H1 (cell line): Measurements from ENCODE around the gene NEFH. TPM values are rescaled to one million over a fixed set of nuclear protein-coding genes. Genes with fewer than 3 reads are reported as not detected.

Experiments
- CTCF ChIA-PET: fragments of 300-600 bp; sonication (Branson Sonifier 250); formaldehyde crosslinking; loops from one replicate; lab custom pipeline; 2021; ENCODE audit not compliant: partially characterized antibody; lab: Charles Lee
- POLR2A ChIA-PET: fragments of 300-600 bp; sonication (Branson Sonifier 250); formaldehyde crosslinking; loops from one replicate; lab custom pipeline; 2021; ENCODE audit warnings: inconsistent platforms; ENCODE audit not compliant: partially characterized antibody; lab: Charles Lee
- DNase-seq, 2 experiments: peaks; one replicate each; pipeline versions ENCODE4 v3.0.0 to v3.0.0-alpha.2; 2010 to 2022; ENCODE audit warnings: low spot score in 2 of 2, low read depth in 1 of 2, mixed read lengths in 1 of 2
- FAIRE-seq: peaks from 2 replicates; lab custom pipeline; 2011; peaks lifted over from hg19 to GRCh38; lab: Jason Lieb, UNC
- H2AFZ ChIP-seq: 2 replicates; pipeline ENCODE4 v1.8.1; 2012; ENCODE audit warnings: low read length, inconsistent platforms
- H2AK5ac ChIP-seq: 2 replicates; pipeline ENCODE4 v1.6.1; 2013; ENCODE audit warnings: low read depth, low read length
- H2BK120ac ChIP-seq: replicated peaks from 2 replicates; pipeline ENCODE3; 2013; ENCODE audit warnings: low read depth, low read length, inconsistent platforms
- H2BK12ac ChIP-seq: 2 replicates; pipeline ENCODE4 v1.6.1; 2013; ENCODE audit warnings: low read depth, low read length
- H2BK15ac ChIP-seq: 2 replicates; pipeline ENCODE4 v1.6.1; 2013; ENCODE audit warnings: low read length
- H2BK20ac ChIP-seq: 2 replicates; pipeline ENCODE4 v1.6.1; 2013; ENCODE audit warnings: low read length
- H2BK5ac ChIP-seq: 2 replicates; pipeline ENCODE4 v1.6.1; 2013; ENCODE audit warnings: low read depth, low read length
- H3K14ac ChIP-seq: 2 replicates; pipeline ENCODE4 v1.6.1; 2013; ENCODE audit warnings: inconsistent platforms; ENCODE audit not compliant: insufficient read length
- H3K18ac ChIP-seq: 2 replicates; pipeline ENCODE4 v1.6.1; 2013; ENCODE audit warnings: low read length; ENCODE audit errors: extremely low read depth
- H3K23ac ChIP-seq: 2 replicates; pipeline ENCODE4 v1.6.1; 2013; ENCODE audit warnings: inconsistent platforms; ENCODE audit not compliant: insufficient read length
- H3K23me2 ChIP-seq: 2 replicates; pipeline ENCODE4 v1.6.1; 2013; ENCODE audit warnings: low read depth, low read length
- H3K27ac ChIP-seq: 2 replicates; pipeline ENCODE4 v1.6.1; 2011; ENCODE audit warnings: low read depth, low read length, inconsistent platforms
- H3K27me3 ChIP-seq, 4 experiments: replicated peaks in 1 of 4; 1 replicate in 1 of 4; 2 replicates in 3 of 4; pipeline versions ENCODE4 v1.6.1 to v1.8.1; 2011 to 2013; ENCODE audit warnings: low read length in 3 of 4, mild to moderate bottlenecking in 3 of 4, inconsistent platforms in 2 of 4, mixed read lengths in 2 of 4, moderate library complexity in 1 of 4; ENCODE audit not compliant: control insufficient read depth in 3 of 4, insufficient read depth in 3 of 4; ENCODE audit errors: extremely low read depth in 1 of 4
- H3K36me3 ChIP-seq, 4 experiments: 2 replicates each; pipeline versions ENCODE4 v1.6.1 to v1.8.1; 2011 to 2013; ENCODE audit warnings: mild to moderate bottlenecking in 4 of 4, low read length in 3 of 4, moderate library complexity in 2 of 4, control low read depth in 1 of 4, inconsistent platforms in 1 of 4; ENCODE audit not compliant: insufficient read depth in 4 of 4, control insufficient read depth in 2 of 4
- H3K4ac ChIP-seq: replicated peaks from 2 replicates; pipeline ENCODE3; 2013; ENCODE audit warnings: low read length, low read depth, mixed read lengths, inconsistent platforms; ENCODE audit not compliant: insufficient read length
- H3K4me1 ChIP-seq, 4 experiments: replicated peaks in 1 of 4; 1 replicate in 1 of 4; 2 replicates in 3 of 4; pipeline versions ENCODE4 v1.6.1 to v1.8.1; 2011 to 2013; ENCODE audit warnings: low read length in 3 of 4, inconsistent platforms in 2 of 4, mixed read lengths in 1 of 4; ENCODE audit not compliant: insufficient read depth in 4 of 4, control insufficient read depth in 3 of 4
- H3K4me2 ChIP-seq, 2 experiments: 2 replicates each; pipeline versions ENCODE4 v1.6.1 to v1.8.1; 2011 to 2013; ENCODE audit warnings: low read depth in 2 of 2, low read length in 2 of 2, control low read depth in 1 of 2, inconsistent platforms in 1 of 2, mild to moderate bottlenecking in 1 of 2; ENCODE audit not compliant: insufficient read depth in 1 of 2
- H3K4me3 ChIP-seq, 4 experiments: fragments of 200-600, 300-600 bp in 1 of 4; sonication (generic), shearing (Covaris generic), sonication (Bioruptor Twin) in 1 of 4; 2 replicates each; pipeline versions ENCODE4 v1.5.1 to v1.8.1; 2011 to 2016; ENCODE audit warnings: low read length in 4 of 4, low read depth in 3 of 4, control low read depth in 2 of 4, inconsistent platforms in 2 of 4, mild to moderate bottlenecking in 2 of 4, mixed read lengths in 1 of 4, moderate library complexity in 1 of 4; ENCODE audit not compliant: insufficient read depth in 2 of 4; ENCODE audit errors: extremely low read depth in 1 of 4
- H3K56ac ChIP-seq: replicated peaks from 2 replicates; pipeline ENCODE3; 2013; ENCODE audit warnings: low read depth, mild to moderate bottlenecking, mixed read lengths, low read length, inconsistent platforms; ENCODE audit not compliant: insufficient read length
- H3K79me1 ChIP-seq: 2 replicates; pipeline ENCODE4 v1.6.1; 2013; ENCODE audit warnings: low read depth, low read length, control low read depth
- H3K79me2 ChIP-seq, 2 experiments: 2 replicates each; pipeline versions ENCODE4 v1.6.1 to v1.8.1; 2012 to 2013; ENCODE audit warnings: low read length in 2 of 2, mild to moderate bottlenecking in 2 of 2, inconsistent platforms in 1 of 2; ENCODE audit not compliant: insufficient read depth in 2 of 2, control insufficient read depth in 1 of 2
- H3K9ac ChIP-seq, 4 experiments: replicated peaks in 1 of 4; 1 replicate in 1 of 4; 2 replicates in 3 of 4; pipeline versions ENCODE4 v1.6.1 to v1.8.1; 2011 to 2013; ENCODE audit warnings: low read depth in 3 of 4, low read length in 3 of 4, control low read depth in 2 of 4, mild to moderate bottlenecking in 2 of 4, moderate library complexity in 2 of 4, inconsistent platforms in 1 of 4; ENCODE audit errors: extremely low read depth in 1 of 4
- H3K9me3 ChIP-seq, 2 experiments: 2 replicates each; pipeline versions ENCODE4 v1.6.1 to v1.8.1; 2012 to 2013; ENCODE audit warnings: mild to moderate bottlenecking in 2 of 2, moderate library complexity in 2 of 2, control low read depth in 1 of 2, inconsistent platforms in 1 of 2, low read depth in 1 of 2, low read length in 1 of 2, mixed read lengths in 1 of 2; ENCODE audit not compliant: insufficient read depth in 2 of 2
- H4K20me1 ChIP-seq, 2 experiments: replicated peaks in 1 of 2; 2 replicates each; pipeline versions ENCODE3 to v1.8.1; 2011 to 2013; ENCODE audit warnings: inconsistent platforms in 2 of 2, low read length in 2 of 2, mild to moderate bottlenecking in 1 of 2; ENCODE audit not compliant: insufficient read depth in 2 of 2, control insufficient read depth in 1 of 2
- H4K5ac ChIP-seq: 2 replicates; pipeline ENCODE4 v1.6.1; 2013; ENCODE audit warnings: low read length, low read depth, mixed read lengths, inconsistent platforms; ENCODE audit not compliant: insufficient read length
- H4K8ac ChIP-seq: 2 replicates; pipeline ENCODE4 v1.8.0; 2013; ENCODE audit warnings: mild to moderate bottlenecking, moderate library complexity, low read length, inconsistent platforms; ENCODE audit not compliant: insufficient read depth; ENCODE audit errors: extremely low read depth
- H4K91ac ChIP-seq: replicated peaks from 2 replicates; pipeline ENCODE3; 2013; ENCODE audit warnings: low read length, mixed read lengths, inconsistent platforms; ENCODE audit not compliant: insufficient read length
- BRCA1 ChIP-seq: IDR thresholded peaks from 2 replicates; pipeline ENCODE4 v1.6.1; 2012; ENCODE audit warnings: low read depth, low read length, improper control_type of control experiment
- EZH2 ChIP-seq: fragments of 200-600 bp; sonication (generic); IDR thresholded peaks from 2 replicates; pipeline ENCODE4 v1.7.1; 2012; ENCODE audit warnings: low read depth, mild to moderate bottlenecking, moderate library complexity, low read length, inconsistent platforms; ENCODE audit not compliant: severe bottlenecking
- FOSL1 ChIP-seq: IDR thresholded peaks from 2 replicates; pipeline ENCODE4 v1.6.1; 2011; ENCODE audit warnings: mild to moderate bottlenecking, low read depth, low read length, moderate library complexity; ENCODE audit not compliant: insufficient read depth
- SP1 ChIP-seq: IDR thresholded peaks from 2 replicates; pipeline ENCODE4 v1.6.1; 2011; ENCODE audit warnings: low read depth, low read length
- TBP ChIP-seq: IDR thresholded peaks from 2 replicates; pipeline ENCODE4 v1.6.1; 2011; ENCODE audit warnings: low read depth, low read length, improper control_type of control experiment
- WGBS, 2 experiments: shearing (Covaris generic) in 1 of 2; methylation state at CpG; one replicate each; pipeline versions ENCODE4 v1.1.6 to v1.1.7; 2013 to 2015; ENCODE audit warnings: low lambda C conversion rate in 2 of 2, mixed read lengths in 2 of 2, inconsistent platforms in 1 of 2, low coverage in 1 of 2, missing lambda C conversion rate in 1 of 2; ENCODE audit not compliant: insufficient replicate concordance in 2 of 2, insufficient coverage in 1 of 2, insufficient read length in 1 of 2; ENCODE audit errors: extremely low coverage in 1 of 2, missing lambda C conversion rate in 1 of 2; 5-methylcytosine and 5-hydroxymethylcytosine counted together
- polyA plus RNA-seq, 7 experiments: library from polyadenylated mRNA; depleted of rRNA in 3 of 7; stranded (reverse) in 5 of 7; unstranded in 2 of 7; fragments of >200 nt in 5 of 7; fragments of 200-250 nt in 2 of 7; gene quantifications; 1 replicate in 5 of 7; 2 replicates in 1 of 7; 4 replicates in 1 of 7; pipeline versions ENCODE4 v1.2.1 to v1.2.3, GENCODE V29; 2011 to 2013; ENCODE audit warnings: missing spikeins in 2 of 7, mixed read lengths in 2 of 7
- total RNA-seq: library from RNA; stranded (reverse); fragmentation: NEBNext Ultra II Directional; extraction: Animal tissue kit (Norgen Biotek cat#: 25700); gene quantifications from 2 replicates; pipeline ENCODE4 v1.2.1, GENCODE V29; 2021

NEFH gene
- total and polyA plus RNA-seq, 2 of the 8 experiments (the other 6 are each of a cell fraction or from before 2014, with no cell fraction given): 0.57 to 2.3 TPM

- FAIRE-seq (no peak), DNase-seq (no peak)
- Histone ChIP-seq H3K4me3 (no peak overlapping the region), H3K18ac (no peak overlapping the region), H3K4ac (no peak overlapping the region), H2AFZ (no peak overlapping the region), H3K56ac (no peak overlapping the region), H2BK12ac (no peak overlapping the region), H4K8ac (no peak overlapping the region), H4K5ac (no peak overlapping the region), H4K91ac (no peak overlapping the region), H2BK5ac (no peak overlapping the region), H4K20me1 (no peaks in the 10 kb centered on the region), H3K27ac (no peak overlapping the region), H3K4me1 (no peaks in the 10 kb centered on the region), H3K23ac (no peak overlapping the region), H3K36me3 (no peaks in the 10 kb centered on the region; a peak in 2 of 8 replicates), H3K23me2 (no peaks in the 10 kb centered on the region), H3K14ac (no peak overlapping the region), H2BK20ac (no peak overlapping the region), H3K79me1 (no peaks in the 10 kb centered on the region), H2BK120ac (no peak overlapping the region), H3K27me3 (no peaks in the 10 kb centered on the region), H2BK15ac (no peak overlapping the region), H3K9ac (no peak overlapping the region), H3K4me2 (no peak overlapping the region), H3K79me2 (no peaks in the 10 kb centered on the region), H2AK5ac (no peak overlapping the region), H3K9me3 (0 out of 4 replicates have a peak, but pooled peaks cover 0 to under 1% of the 10 kb centered on the region in 2 experiments)
- 93% methylated on average over 8 of the region's 8 CpGs; no CpG with 5 or more reads in 1 of the 2 experiments for WGBS, 2 experiments
- ChIA-PET CTCF (interaction anchor here (0.6 to 1.7 kb wide), 3 partner anchors 27 to 108 kb away, joined by 3 to 4 read pairs (median 4); no protein-coding TSS in a partner anchor), POLR2A (no interaction called here)
- TF ChIP-seq TBP (no peak), SP1 (no peak), FOSL1 (no peak), BRCA1 (no peak), EZH2 (no peak)
These were observed 19.8 kb downstream of the NEFH start for GRCh38 chr22:29499852-29500251.
